Suprapubic skin (tissue), 4 donors: ENCODE measurements around the gene KCNK17. TPM values are rescaled to one million over a fixed set of nuclear protein-coding genes. Genes with fewer than 3 reads are reported as not detected.

ENCODE experiments used
- DNase-seq, 2 donors: peaks; one replicate each; pipeline ENCODE4 v3.0.0-alpha.2; 2019; ENCODE audit warnings: low spot score in 2 of 2
- H3K27ac ChIP-seq: fragments of 200-600 bp; sonication (generic); one replicate; pipeline ENCODE4 v1.5.1; 2019
- H3K27me3 ChIP-seq: fragments of 200-600 bp; sonication (generic); one replicate; pipeline ENCODE4 v1.5.1; 2019
- H3K36me3 ChIP-seq: fragments of 200-600 bp; sonication (generic); one replicate; pipeline ENCODE4 v1.5.1; 2019
- H3K4me1 ChIP-seq: fragments of 200-600 bp; sonication (generic); one replicate; pipeline ENCODE4 v1.5.1; 2019
- H3K4me3 ChIP-seq: fragments of 200-600 bp; sonication (generic); one replicate; pipeline ENCODE4 v1.5.1; 2019; ENCODE audit warnings: mild to moderate bottlenecking
- H3K9me3 ChIP-seq: fragments of 200-600 bp; sonication (generic); one replicate; pipeline ENCODE4 v1.5.1; 2019
- CTCF ChIP-seq, 2 donors: fragments of 200-600 bp in 1 of 2; fragments of 450-650 bp in 1 of 2; sonication (generic) in 1 of 2; IDR thresholded peaks; one replicate each; pipeline ENCODE4 v1.5.1; 2016 to 2019; ENCODE audit warnings: antibody characterized with exemption in 2 of 2, mild to moderate bottlenecking in 1 of 2, moderate library complexity in 1 of 2
- EP300 ChIP-seq: sonication (generic); formaldehyde crosslinking; IDR thresholded peaks from one replicate; pipeline ENCODE4 v1.6.1; 2017; ENCODE audit warnings: antibody characterized with exemption
- POLR2A ChIP-seq, 2 donors: fragments of 450-650 bp; IDR thresholded peaks; one replicate each; pipeline ENCODE4 v1.6.1; 2017; ENCODE audit warnings: antibody characterized with exemption in 2 of 2, mild to moderate bottlenecking in 2 of 2, moderate library complexity in 2 of 2
- POLR2AphosphoS5 ChIP-seq, 3 donors: sonication (generic); formaldehyde crosslinking; IDR thresholded peaks; one replicate each; pipeline ENCODE4 v1.6.1; 2017; ENCODE audit warnings: antibody characterized with exemption in 3 of 3
- WGBS: methylation state at CpG from one replicate; pipeline ENCODE4 v1.1.5; 2018; 5-methylcytosine and 5-hydroxymethylcytosine counted together
- total RNA-seq, 4 donors: library from RNA; depleted of rRNA; stranded (reverse); fragments of >200 nt; gene quantifications; one replicate each; pipeline ENCODE4 v1.1.0, GENCODE V29; 2016

The KCNK17 gene
- total RNA-seq, 4 donors from 2014 or later: not detected

DNA sequence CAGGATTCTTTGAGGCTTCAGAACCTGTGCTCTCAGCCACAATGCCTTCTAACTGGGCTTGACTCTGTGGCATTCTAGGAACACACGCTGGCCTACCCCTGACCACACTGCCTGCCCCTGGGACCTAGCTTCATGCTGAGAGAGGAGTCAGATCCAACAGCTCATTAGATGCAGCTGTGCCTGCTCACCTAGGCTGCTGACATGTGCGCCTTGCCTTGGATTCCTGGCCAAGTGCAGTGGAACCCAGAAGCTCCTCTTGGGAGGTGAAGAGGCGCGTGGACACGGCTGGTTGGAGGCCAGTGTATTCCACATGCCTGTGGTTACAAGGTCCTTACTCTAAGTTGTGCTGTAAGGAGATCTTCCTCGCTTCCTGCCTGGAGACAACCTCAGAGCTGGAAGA is 33.0 kb upstream of the KCNK17 start:
- Histone ChIP-seq H3K36me3 (no peaks in the 10 kb centered on the region), H3K9me3 (no peaks in the 10 kb centered on the region), H3K27ac (no peak overlapping the region), H3K27me3 (no peaks in the 10 kb centered on the region), H3K4me3 (no peak overlapping the region), H3K4me1 (no peaks in the 10 kb centered on the region)
- TF ChIP-seq POLR2A (IDR thresholded peaks at IDR 0.05) (no peak), CTCF (IDR thresholded peaks at IDR 0.05) (no peak), POLR2AphosphoS5 (IDR thresholded peaks at IDR 0.05) (no peak)
- DNase-seq: no peak
- 79% methylated on average over 5 of the region's 6 CpGs for WGBS

DNA sequence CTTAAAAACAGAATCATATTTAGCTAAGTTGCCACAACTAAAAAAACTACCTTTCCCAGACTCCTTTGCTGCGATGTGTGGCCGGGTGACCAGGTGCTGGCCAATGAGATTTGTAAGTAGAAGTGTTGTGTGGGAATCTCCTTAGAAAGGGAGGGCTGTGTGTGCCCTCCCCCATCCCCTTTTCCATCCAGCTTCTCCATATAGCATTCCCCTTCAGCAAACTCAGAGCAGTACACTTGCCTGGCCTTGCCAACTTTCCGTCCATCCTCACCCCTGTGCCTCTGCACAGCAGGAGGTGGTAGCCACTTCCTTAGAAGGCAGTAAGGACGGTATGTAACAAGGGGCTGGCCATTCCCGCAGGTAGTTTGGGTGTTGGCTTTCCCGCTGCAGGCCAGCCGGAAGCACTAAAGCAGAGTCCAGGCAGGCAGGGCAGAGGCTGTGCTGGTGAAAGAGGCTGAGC is 30.6 kb upstream of the KCNK17 start:
- no peaks in the 10 kb centered on the region for H3K36me3 ChIP-seq
- H3K4me3 ChIP-seq: no peak overlapping the region
- H3K4me1 ChIP-seq: peaks cover 2% of the 10 kb centered on the region
- 86% methylated on average over 7 of the region's 7 CpGs for WGBS
- H3K27ac ChIP-seq: no peak overlapping the region
- H3K9me3 ChIP-seq: no peaks in the 10 kb centered on the region
- TF ChIP-seq CTCF (IDR thresholded peaks at IDR 0.05) (no peak), POLR2AphosphoS5 (IDR thresholded peaks at IDR 0.05) (no peak), POLR2A (IDR thresholded peaks at IDR 0.05) (no peak), EP300 (no peak)
- no peaks in the 10 kb centered on the region for H3K27me3 ChIP-seq
- DNase-seq: no peak

GRCh38 chr6:39343396-39343870 is 29.2 kb upstream of the KCNK17 start:
- no peak overlapping the region for H3K27ac ChIP-seq
- TF ChIP-seq POLR2AphosphoS5 (IDR thresholded peaks at IDR 0.05): no peak
- TF ChIP-seq CTCF (IDR thresholded peaks at IDR 0.05): no peak
- TF ChIP-seq EP300: no peak
- TF ChIP-seq POLR2A (IDR thresholded peaks at IDR 0.05): no peak
- H3K4me1 ChIP-seq: peaks cover 11% of the 10 kb centered on the region
- H3K27me3 ChIP-seq: no peaks in the 10 kb centered on the region
- H3K4me3 ChIP-seq: no peak overlapping the region
- DNase-seq: no peak
- WGBS: 87% methylated on average over 9 of the region's 9 CpGs
- no peaks in the 10 kb centered on the region for H3K9me3 ChIP-seq
- H3K36me3 ChIP-seq: no peaks in the 10 kb centered on the region

- Histone ChIP-seq H3K27me3 (no peaks in the 10 kb centered on the region), H3K36me3 (no peaks in the 10 kb centered on the region), H3K27ac (no peak overlapping the region), H3K4me1 (peaks cover 11% of the 10 kb centered on the region), H3K9me3 (no peaks in the 10 kb centered on the region), H3K4me3 (no peak overlapping the region)
- DNase-seq: no peak
- TF ChIP-seq POLR2A (IDR thresholded peaks at IDR 0.05) (no peak), EP300 (no peak), CTCF (IDR thresholded peaks at IDR 0.05) (no peak), POLR2AphosphoS5 (IDR thresholded peaks at IDR 0.05) (no peak)
- WGBS: 69% methylated on average over 13 of the region's 14 CpGs
These were observed 28.6 kb upstream of the KCNK17 start for GRCh38 chr6:39342692-39343395.

DNA sequence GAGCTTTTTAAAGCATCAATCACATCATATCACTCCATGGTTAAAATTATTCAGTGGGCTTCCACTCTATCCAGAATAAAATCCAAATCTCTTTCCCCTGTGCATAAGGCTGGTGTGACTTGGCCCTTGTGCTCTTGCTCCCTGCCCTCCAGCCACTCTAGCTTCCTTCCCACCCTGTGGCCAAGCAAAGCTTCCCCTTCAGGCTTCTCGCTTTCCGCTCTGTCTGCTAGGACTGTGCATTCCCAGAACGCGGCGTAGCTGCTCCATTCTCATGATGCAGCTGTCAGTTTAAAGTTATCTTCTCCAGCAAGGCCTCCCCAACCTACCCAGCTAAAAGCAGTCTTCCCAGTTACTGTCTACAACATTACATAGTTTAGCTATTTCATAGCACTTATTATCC is 27.7 kb upstream of the KCNK17 start:
- Histone ChIP-seq H3K4me1 (peaks cover 11% of the 10 kb centered on the region), H3K27ac (no peak overlapping the region), H3K4me3 (no peak overlapping the region), H3K27me3 (no peaks in the 10 kb centered on the region), H3K9me3 (no peaks in the 10 kb centered on the region), H3K36me3 (no peaks in the 10 kb centered on the region)
- no peak for DNase-seq
- TF ChIP-seq CTCF (IDR thresholded peaks at IDR 0.05): no peak
- no peak for TF ChIP-seq EP300
- no peak for TF ChIP-seq POLR2AphosphoS5 (IDR thresholded peaks at IDR 0.05)
- no peak for TF ChIP-seq POLR2A (IDR thresholded peaks at IDR 0.05)
- 91% methylated on average over 5 of the region's 5 CpGs for WGBS
